Left ventricle myocardium superior (tissue), 1 donor: Measurements from ENCODE around the gene PTPRC. TPM values are rescaled to one million over a fixed set of nuclear protein-coding genes. Genes with fewer than 3 reads are reported as not detected.

Source experiments
- ATAC-seq: fragments of 200-7000 bp; cut with Tn5 transposase; one replicate; pipeline ENCODE4 v1.9.1; 2020; ENCODE audit warnings: mild to moderate bottlenecking, moderate library complexity
- DNase-seq: peaks from one replicate; pipeline ENCODE4 v3.0.0-alpha.2; 2020
- intact Hi-C: fragments of 100-400 bp; cut with micrococcal nuclease; formaldehyde crosslinking; loops from one replicate; pipeline ENCODE4 v1.11.0; 2022
- total RNA-seq: library from RNA; stranded (reverse); fragmentation: NEBNext Ultra II Directional; extraction: Animal tissue kit (Norgen Biotek cat#: 25700); gene quantifications from one replicate; pipeline ENCODE4 v1.2.1, GENCODE V29; 2021
- donor health status: DM: no; HTN: yes; CAD: no; lungs with severe emphysema.

The PTPRC gene
- total RNA-seq, 1 donor from 2014 or later = 6.9 TPM

DNA sequence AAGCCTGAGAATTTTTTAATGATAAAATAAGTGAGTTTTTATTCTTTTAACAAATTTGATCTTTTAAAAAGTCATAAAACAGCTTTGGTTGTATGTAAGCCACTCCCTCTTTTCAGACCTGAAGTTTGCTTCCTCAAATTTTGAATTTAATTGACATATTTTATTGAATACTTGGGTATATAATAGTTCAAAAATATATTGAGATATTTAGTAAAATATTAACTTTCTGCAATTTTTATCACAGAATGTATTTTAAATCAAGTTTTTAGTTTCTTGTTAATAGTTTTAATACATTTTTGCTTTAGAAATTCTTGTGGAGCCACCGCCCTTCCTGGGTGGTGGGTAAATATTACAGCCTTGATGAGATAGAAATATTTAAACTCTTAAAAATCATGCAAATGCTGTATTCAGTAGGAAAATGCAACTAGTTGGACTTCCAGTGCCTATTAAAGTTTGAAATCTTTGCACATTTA is 867 bp downstream of the PTPRC start:
- intact Hi-C loops = no loop called here
- ATAC-seq (no peak), DNase-seq (no peak)

DNA sequence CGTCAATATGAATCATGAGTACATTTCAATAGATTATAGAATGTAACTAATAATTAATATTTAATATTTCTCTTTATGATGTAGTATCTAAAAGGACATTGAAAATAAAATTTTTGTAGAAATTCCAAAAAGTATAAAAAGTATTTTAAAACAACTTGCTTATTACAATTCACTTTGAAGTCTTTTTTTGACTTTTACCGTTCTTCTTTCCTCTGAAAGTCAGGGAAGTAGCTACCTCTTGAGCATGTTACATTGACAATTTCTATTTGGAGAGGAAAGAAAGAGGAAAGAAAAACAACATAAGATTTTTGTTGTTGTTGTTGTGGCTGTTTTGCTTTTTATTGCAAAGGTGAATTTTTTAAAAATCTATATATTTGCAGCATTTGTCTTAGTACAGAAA is 1.3 kb downstream of the PTPRC start:
- intact Hi-C loops = no loop called here
- no peak for ATAC-seq
- DNase-seq = no peak

DNA sequence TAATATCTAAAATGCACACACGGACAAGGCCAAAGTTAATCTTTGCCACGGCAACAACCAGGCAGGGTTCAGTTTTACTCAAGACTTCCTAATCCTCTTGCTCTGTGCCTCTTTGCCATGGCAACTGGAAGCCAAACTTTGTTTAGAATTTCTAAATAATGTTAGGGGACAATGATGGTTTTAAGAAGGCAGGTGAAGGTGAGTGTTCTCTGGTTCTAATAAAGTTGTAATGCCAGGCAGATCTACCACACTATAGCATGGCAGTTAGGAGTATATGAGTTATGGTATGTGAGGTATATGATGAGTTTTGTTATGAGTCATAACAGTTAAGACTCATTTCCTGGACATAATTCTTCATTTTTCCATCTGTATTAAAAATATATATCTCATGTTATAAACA is 2.7 kb downstream of the PTPRC start:
- DNase-seq = no peak
- no peak for ATAC-seq
- intact Hi-C loops = no loop called here

DNA sequence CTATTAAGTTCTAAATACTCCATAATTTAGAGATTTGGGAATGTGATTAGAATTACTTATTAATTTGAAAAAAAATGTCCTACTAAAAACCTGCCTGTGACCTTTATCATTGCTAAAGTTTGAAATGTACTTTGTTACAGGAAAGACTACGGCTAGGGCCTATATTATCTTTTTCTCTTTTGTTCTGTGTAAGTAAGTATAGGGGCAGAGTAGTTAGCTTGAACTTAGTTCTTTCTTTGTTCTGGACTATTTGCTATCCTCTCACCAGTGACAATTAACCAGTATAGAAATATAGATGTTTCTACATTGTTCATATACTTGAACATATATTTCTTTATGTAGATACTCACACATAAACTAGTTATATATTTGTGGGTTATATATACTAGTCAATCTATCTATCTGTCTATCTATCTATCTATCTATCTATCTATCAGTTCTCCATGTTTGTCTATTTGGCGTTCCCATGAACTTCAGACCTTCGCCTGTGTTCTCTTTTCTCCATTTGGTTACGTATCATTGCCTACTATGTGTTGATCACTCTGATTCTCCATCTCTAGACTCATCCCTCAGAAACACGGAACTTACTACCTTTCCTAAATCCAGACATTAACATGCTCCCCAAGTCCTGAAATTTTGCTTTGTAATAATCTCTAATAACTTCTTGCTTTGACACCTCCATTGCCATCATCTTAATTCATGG is 3.3 kb downstream of the PTPRC start:
- intact Hi-C loops = no loop called here
- ATAC-seq (no peak), DNase-seq (no peak)

DNA sequence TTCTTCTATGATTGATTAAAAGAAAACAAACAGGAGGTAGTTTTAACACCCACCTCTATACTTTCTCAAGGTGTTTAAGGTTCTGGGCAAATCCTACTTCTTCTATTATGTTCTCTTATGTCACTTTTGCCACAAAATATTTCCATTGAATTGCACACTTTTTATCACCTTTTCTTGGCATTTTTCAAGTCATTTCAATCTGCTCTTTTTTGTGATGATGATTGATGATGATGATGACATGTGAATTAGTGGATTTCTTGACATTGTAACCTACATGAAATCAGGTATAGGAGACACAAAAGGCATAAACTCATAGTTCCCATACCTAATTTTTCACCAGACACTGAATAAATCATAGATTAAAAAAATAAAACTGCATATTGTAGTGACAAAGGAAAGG is 4.1 kb downstream of the PTPRC start:
- intact Hi-C loops = no loop called here
- no peak for DNase-seq
- ATAC-seq = no peak

DNA sequence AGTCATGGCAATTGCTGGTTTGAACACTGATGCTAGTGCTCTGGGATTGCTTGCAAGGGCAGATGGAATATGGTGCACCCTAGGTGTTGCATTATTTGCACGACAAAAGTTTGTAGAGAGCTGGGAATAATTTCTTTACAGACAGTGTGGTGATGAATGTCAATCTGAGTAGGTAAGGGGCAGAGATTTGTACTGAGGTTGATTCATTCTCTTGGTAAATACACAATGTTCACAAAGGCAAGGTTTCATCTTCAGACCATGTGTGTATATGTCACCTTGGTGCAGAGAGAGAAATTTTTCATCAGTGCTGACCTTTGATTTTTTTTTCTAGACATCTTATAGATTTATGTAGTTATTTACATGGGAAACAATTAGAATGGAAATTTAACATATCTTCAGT is 5.0 kb downstream of the PTPRC start:
- intact Hi-C loops = no loop called here
- no peak for DNase-seq
- ATAC-seq = no peak

DNA sequence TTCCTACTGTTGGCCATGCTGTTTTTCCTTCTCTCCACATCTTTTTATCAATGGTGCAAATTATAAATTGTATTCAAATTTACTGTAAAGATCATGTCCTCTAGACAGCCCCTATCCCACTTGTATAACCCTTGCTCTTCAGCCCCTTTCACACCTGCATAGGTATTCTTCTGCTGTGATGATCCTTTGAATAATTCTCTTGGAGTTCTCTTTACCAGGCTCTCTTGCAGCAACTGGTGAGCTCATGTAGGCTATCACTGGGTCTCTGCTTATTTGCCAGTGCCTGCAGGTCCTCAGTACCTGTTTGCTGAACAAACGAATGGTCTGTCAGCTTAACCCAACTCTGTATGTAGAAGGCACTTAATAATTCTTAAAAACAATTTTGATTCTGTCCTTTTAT is 8.2 kb downstream of the PTPRC start:
- intact Hi-C loops = no loop called here
- no peak for DNase-seq
- no peak for ATAC-seq

DNA sequence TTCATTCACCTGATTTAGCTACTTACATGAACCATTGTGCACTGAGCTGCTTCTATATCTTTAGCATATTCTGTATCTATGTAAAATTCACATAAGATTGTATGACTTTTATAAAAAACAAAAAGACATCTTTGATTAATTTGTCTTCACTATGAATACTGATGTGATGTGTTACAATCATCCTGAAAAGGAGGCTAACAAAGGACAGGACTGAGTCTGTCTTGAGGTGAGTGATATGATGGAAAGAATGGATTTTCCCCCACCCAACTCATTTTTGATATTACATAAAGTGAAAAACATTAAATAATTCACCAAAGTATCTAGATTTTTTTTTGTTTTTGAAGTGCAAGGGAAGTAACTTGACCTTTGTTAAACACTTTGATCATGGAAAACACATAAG is 9.8 kb downstream of the PTPRC start:
- intact Hi-C loops = no loop called here
- ATAC-seq (no peak), DNase-seq (no peak)

DNA sequence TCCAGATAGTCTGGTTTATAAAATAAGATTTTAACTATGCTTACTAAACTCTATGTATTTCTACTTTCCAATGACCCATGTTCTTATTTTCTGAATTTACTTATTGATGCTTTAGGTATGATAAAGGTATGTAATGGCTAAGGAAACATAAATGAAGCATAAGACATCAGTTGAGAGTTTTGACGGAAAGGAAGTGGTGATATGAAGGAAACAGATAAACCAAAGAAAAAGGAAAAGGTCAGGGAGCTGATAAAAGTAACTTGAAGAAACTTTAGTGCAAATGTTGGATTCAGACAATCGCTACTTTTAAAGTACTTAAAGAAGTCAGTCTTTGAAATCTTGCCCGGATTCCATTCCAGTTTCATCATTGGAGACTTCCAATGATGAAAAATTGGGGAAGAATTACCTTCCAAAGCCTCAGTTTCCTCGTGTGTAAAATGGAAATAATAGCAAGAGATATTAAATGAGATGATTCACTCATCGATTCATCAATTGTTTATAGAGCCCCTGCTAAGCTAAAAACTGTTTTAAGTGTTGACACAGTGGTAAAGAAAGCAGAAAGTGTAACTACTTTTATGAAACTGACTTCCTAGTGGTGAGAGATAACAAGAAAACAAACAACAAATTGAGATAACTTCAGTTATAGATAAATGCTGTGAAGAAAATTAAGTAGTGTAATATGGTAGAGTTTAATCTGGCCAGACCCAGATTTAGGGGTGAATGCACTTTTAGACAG is 10.6 kb downstream of the PTPRC start:
- ATAC-seq (no peak), DNase-seq (no peak)
- intact Hi-C loops = no loop called here

DNA sequence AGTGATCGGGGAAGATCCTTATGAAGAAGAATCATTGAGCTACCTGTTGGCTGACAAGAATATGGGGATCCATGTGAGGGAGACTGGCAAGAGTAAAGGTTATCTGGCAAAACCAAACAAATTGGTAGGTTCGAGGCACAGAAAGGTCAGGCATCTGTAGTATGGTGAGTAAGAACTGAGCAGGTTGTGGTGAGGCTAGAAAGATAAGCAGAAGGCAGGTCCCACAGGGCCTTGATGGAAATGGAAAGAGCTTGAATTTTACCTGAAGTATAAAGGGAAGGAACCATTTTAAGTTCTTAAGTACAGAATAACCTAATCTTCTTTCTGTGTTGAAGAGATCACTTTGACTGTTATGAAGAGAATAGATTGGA is 11.1 kb downstream of the PTPRC start:
- DNase-seq = no peak
- ATAC-seq = no peak
- intact Hi-C loops = no loop called here

DNA sequence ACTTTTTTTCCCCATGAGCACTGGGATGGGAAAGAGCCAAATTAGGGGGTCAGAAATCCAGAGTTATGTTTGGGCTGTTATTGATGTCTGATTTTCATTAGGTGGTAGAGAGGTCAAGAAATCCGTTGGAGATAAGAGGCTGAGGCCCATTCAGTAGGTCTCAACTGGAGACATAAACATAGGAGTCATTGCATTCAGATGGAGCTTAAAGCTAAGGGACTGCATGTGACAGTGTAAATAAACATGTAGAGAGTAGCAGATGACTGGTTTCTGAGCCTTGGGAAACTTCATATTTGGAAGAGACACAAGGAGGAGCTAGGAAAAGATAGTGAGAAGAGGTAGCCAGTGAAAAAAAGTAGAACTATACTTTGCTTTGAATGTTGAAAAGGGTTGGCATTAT is 11.7 kb downstream of the PTPRC start:
- DNase-seq (no peak), ATAC-seq (no peak)
- intact Hi-C loops = no loop called here

DNA sequence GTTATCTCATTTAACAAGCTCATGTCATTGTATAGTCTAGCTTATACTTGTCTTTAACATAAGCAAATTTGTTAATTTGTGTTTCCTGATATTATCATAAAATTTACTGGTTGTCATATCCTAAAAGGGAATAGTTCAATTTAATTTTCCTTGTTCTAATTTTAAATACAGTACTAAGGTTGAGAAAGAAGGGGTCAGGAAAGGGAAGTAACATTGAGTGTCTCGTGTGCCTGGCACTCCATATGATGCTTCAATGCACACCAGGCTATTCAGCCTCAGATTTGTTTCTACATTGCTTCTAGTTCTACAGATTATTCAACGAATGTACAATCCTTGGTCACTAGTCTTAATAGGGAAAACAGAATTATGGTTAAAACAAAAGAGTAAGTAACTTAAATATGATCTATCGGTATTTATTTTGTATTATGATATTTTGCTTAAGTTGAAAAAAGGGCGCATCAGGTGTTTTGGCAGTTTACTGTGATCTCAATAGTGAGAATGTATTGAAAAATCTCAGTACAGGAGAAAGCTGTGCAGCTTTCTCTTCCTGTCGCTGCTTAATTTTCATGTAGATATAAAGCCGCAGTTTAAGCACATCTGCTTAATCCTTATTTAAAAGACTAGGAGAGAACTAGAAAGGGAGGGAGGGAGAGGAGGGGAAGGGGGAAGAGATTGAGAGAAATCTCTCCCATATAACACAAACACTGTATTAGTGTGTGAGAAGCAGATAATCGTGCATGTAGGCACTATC is 13.0 kb downstream of the PTPRC start:
- intact Hi-C loops = no loop called here
- DNase-seq (no peak), ATAC-seq (no peak)

DNA sequence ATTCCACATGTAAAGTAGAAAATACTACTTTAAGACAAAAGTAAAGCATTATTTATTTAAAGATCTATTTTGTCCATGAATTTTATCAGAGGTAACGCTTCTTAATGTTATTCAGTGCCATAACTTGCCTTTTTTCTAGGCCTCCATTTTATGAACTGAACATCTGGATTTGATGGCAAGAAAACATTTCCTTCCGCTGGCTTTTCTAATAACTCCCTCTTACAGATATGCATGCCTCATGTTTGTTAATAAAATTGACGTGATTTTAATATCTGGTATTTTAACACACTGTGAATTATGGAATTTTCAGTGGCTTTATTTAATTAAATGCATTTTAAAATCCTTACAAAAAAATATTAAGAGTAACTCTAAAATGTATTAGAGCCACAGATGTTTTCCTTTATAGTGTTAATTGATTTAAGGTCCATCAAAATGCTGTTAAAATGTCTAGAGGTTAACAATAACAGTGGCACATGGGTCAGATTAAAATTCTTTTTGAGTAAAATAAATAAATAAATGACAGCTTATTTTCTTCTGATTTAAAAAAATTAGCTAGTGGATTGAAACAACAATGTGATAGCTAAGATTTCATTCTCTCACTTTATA is 15.1 kb downstream of the PTPRC start:
- intact Hi-C loops = no loop called here
- DNase-seq (no peak), ATAC-seq (no peak)

DNA sequence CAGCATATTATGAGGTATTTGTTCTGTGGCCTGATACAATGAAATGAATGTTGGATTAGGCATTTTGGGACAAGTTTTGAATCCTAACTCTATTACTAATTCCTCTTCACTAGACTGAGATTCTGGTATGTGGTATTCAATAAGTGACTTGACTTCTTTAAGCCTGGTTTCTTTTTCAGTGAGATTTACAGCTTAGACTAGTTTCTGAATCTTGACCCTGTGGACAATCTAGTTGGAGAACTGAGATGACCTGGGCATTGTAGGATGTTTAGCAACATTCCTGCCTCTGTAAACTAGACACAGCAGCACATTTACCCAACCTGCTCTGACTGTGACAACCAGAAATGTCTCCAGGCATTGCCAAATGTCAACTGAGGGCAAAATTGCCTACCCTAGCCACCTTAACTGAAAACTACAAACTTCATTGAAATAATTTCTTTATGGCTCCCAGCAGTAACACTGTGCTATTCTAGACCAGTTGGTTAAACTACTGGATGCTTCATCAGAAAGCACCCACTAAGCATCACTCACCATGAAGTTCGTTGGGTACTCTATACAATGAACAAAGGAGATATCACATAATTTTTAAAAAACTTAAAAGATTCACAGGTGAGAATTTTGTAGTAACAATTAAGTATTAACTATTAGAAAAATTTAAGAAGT is 16.8 kb downstream of the PTPRC start:
- ATAC-seq (no peak), DNase-seq (no peak)
- intact Hi-C loops = no loop called here

DNA sequence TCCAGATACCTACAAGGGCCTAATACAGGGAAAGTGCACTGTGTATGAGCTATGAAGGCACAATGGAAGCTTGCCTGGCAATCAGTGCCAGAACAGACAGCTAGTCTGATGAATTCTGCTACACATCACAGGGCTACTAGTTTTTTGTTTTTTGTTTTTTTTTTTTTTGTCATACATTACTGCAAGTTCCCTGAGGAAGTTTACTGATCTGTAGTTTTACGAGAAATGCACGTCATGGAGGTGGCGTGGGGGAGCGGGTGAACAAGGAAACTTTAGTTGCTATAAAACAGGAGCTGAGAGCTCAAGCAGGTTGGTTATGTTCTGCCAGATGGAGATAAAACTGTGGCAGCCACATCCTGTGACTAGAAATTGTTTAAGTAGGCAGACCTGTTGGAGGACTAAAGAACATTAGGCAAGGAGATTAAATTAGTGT is 17.7 kb downstream of the PTPRC start:
- no peak for ATAC-seq
- no peak for DNase-seq
- intact Hi-C loops = no loop called here

DNA sequence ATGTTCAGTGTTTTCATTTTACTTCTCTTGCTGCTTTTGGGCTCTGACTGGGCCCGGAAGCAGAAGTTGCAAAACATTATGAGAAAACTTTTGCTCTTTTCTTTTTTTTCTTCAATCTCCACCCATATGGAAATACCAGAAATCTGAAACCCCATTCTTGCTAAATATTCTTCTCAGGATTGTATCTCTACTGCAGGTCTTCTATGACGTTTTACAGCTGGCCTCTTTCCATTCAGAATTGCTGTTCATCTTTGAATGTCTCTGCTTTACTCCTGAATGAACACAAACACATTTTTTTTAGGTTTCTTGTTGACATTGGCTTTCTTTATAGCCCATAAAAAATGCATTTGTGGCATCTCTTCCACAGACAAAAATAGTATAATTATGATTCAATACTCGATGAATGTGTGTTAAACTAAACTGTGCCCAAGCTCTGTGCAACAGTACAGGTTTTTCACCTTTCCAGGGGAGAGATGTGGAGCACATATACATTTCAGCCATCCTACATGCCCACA is 18.8 kb downstream of the PTPRC start:
- ATAC-seq (peak; percentile 38), DNase-seq (no peak)
- intact Hi-C loops = no loop called here

DNA sequence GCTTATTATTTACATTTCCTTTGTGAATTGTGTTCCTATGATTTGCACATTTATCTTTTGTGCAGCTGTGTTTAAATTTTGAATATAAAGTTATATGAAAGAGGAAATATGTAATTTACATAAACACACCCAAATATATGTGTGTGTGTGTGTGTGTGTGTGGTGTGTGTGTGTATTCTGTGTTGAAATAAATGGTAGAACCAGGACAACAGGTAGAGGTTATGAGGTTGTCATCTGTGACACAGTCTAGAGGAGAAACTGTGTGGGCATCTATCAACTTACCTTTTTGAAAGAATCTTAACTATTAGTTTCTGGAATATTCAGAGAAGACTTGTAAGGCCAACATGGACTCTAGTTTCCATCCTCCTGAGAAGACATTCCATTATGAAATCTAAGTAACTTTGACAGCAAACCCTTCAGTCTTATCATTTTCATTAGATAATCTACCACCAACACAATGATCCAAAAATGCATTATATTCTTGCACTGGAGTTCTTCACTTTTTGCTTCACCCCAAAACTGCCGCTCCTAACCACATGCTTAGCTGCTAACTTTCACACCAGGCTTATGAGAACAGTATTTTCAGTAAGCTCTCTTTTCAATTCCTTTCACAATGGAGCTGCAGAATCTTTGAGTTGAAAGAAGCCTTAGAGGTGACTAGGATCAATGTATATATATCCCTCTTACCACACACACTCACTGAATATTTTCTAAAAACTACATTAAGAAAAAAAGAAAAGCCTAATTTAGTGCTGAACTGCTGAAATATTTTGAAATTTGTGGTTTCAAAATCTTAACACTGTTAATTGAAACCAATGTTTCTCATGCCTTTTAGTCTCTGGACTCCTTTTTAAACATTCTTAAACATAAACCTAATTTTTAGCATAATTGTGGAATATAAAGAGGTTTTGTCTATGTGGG is 21.8 kb downstream of the PTPRC start:
- intact Hi-C loops = no loop called here
- ATAC-seq = no peak
- no peak for DNase-seq

DNA sequence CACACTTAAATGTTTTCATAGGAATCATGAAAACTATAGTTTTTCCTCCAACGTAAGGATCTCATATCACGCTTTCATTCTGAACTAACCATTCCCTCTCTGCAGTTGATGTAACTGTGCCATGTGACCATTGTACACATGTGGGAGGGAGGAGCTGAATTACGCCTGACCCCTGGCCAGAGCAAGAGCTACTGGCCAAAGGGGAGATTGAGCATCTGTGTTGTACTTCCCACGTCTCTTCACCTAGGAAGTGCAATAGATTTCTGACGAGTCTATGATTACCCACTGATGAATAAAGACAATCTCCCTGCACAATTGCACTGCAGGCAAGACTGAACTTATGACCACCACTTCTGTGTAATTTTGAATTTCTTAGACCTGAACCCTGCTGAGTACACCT is 24.0 kb downstream of the PTPRC start:
- DNase-seq (no peak), ATAC-seq (no peak)
- intact Hi-C loops = no loop called here
